ENCODE measurements around the gene TP73. TPM values are rescaled to one million over a fixed set of nuclear protein-coding genes. Genes with fewer than 3 reads are reported as not detected.

The TP73 gene
- polyA plus RNA-seq, 1 donor from 2014 or later = not detected

- no peaks in the 10 kb centered on the region for H3K27me3 ChIP-seq (ENCODE audit: insufficient read depth, low read depth, low read length)
- H3K36me3 ChIP-seq (ENCODE audit: insufficient read depth, low read length) = no peaks in the 10 kb centered on the region
- no peaks in the 10 kb centered on the region for H3K79me2 ChIP-seq (replicated peaks; ENCODE audit: insufficient read depth, low read length)
- H3K4me2 ChIP-seq (ENCODE audit: low read length) = no peak overlapping the region
- no peaks in the 10 kb centered on the region for H3F3A ChIP-seq (ENCODE audit: insufficient read depth, low read length, poor library complexity, severe bottlenecking)
- H3K4me3 ChIP-seq (ENCODE audit: low read length) = no peak overlapping the region
- no peak overlapping the region for H3K27ac ChIP-seq (ENCODE audit: low read length)
- H3K9me2 ChIP-seq (ENCODE audit: insufficient read depth, low read length) = no peaks in the 10 kb centered on the region
- no peak overlapping the region for H3K9ac ChIP-seq (ENCODE audit: low read length)
- H3K9me3 ChIP-seq (ENCODE audit: low read length) = no peaks in the 10 kb centered on the region
- no peaks in the 10 kb centered on the region for H4K20me1 ChIP-seq (ENCODE audit: insufficient read depth)
- TF ChIP-seq SMC3 (conservative IDR thresholded peaks at IDR 0.05; ENCODE audit: poor library complexity) = no peak
- no peak for TF ChIP-seq RAD21 (conservative IDR thresholded peaks at IDR 0.05)
- no peak for TF ChIP-seq MXI1 (conservative IDR thresholded peaks at IDR 0.05; ENCODE audit: poor library complexity, severe bottlenecking)
- no peak for TF ChIP-seq POLR2AphosphoS5 (IDR thresholded peaks at IDR 0.05)
- TF ChIP-seq EP300 (conservative IDR thresholded peaks at IDR 0.05; ENCODE audit: poor library complexity, severe bottlenecking) = no peak
- no peak for TF ChIP-seq EZH2 (IDR thresholded peaks at IDR 0.05; ENCODE audit: borderline replicate concordance, insufficient read depth, low read length, poor library complexity, severe bottlenecking)
- no peak overlapping the region for H2AFZ ChIP-seq (ENCODE audit: low read depth, low read length)
These were observed 124.8 kb downstream of the TP73 start for GRCh38 chr1:3777078-3777547.

DNA sequence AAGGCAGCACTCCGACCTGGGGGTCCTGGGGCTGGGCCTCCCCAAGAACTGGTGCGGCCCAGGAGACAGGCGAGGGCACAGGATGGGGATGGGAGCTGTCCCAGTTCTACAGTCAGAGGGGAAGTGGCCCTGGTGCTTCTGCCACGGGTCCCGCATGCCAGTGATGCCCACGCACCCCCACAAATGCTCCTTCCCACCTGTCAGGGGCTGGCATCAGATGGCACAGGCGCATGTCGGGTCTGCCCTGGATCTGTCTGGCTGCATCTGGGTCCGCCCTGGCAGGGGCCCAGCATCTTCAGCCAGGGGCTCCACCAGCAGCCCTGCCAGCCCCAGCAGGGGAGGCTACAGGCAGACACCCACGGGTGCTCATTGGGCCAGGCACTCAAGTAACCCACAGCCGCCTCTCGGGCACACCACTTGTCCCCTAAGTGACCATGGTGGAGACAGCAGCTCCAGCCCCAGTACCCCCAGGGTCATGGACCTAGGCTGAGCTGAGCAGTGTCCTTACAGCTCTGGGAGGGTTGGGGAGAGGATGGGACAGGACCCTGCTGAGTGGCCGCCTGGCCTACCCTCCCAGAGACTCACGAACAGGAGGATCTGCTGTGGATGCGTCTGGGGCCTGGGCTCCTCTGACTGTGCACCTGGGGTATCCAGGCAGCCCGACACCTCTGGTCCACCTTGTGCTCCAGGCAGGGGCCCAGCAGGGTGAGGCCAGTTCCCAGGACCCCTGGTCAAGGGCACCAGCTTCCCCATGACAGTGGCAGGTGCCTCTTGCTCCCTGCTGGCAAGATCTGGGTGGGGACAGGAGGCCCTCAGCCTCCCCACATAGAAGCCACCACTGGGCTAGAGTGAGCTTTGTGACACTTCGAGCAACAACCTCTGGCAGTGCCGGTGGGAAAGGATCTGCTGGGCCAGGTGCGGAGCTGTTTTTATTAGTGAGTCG lies 125.6 kb downstream of the TP73 start:
- Histone ChIP-seq H3F3A (ENCODE audit: insufficient read depth, low read length, poor library complexity, severe bottlenecking) (no peaks in the 10 kb centered on the region), H3K27ac (ENCODE audit: low read length) (no peak overlapping the region), H3K36me3 (ENCODE audit: insufficient read depth, low read length) (no peaks in the 10 kb centered on the region), H3K9me3 (ENCODE audit: low read length) (no peaks in the 10 kb centered on the region), H3K9me2 (ENCODE audit: insufficient read depth, low read length) (no peaks in the 10 kb centered on the region), H3K27me3 (ENCODE audit: insufficient read depth, low read depth, low read length) (no peaks in the 10 kb centered on the region), H4K20me1 (ENCODE audit: insufficient read depth) (no peaks in the 10 kb centered on the region), H3K79me2 (replicated peaks; ENCODE audit: insufficient read depth, low read length) (no peaks in the 10 kb centered on the region), H3K4me2 (ENCODE audit: low read length) (no peak overlapping the region), H3K4me3 (ENCODE audit: low read length) (no peak overlapping the region), H2AFZ (ENCODE audit: low read depth, low read length) (no peak overlapping the region), H3K9ac (ENCODE audit: low read length) (no peak overlapping the region)
- TF ChIP-seq EZH2 (IDR thresholded peaks at IDR 0.05; ENCODE audit: borderline replicate concordance, insufficient read depth, low read length, poor library complexity, severe bottlenecking) (no peak), CTCF (IDR thresholded peaks at IDR 0.05; ENCODE audit: poor library complexity, severe bottlenecking) (no peak), SMC3 (conservative IDR thresholded peaks at IDR 0.05; ENCODE audit: poor library complexity) (no peak)

- no peaks in the 10 kb centered on the region for H3K9me2 ChIP-seq (ENCODE audit: insufficient read depth, low read length)
- H3K27me3 ChIP-seq (ENCODE audit: insufficient read depth, low read depth, low read length) = no peaks in the 10 kb centered on the region
- no peak overlapping the region for H3K27ac ChIP-seq (ENCODE audit: low read length)
- H3F3A ChIP-seq (ENCODE audit: insufficient read depth, low read length, poor library complexity, severe bottlenecking) = no peaks in the 10 kb centered on the region
- H3K79me2 ChIP-seq (replicated peaks; ENCODE audit: insufficient read depth, low read length) = no peaks in the 10 kb centered on the region
- H3K9me3 ChIP-seq (ENCODE audit: low read length) = no peaks in the 10 kb centered on the region
- no peak overlapping the region for H3K9ac ChIP-seq (ENCODE audit: low read length)
- no peaks in the 10 kb centered on the region for H4K20me1 ChIP-seq (ENCODE audit: insufficient read depth)
- no peak overlapping the region for H3K4me2 ChIP-seq (ENCODE audit: low read length)
- no peaks in the 10 kb centered on the region for H3K36me3 ChIP-seq (ENCODE audit: insufficient read depth, low read length)
- no peak overlapping the region for H2AFZ ChIP-seq (ENCODE audit: low read depth, low read length)
- H3K4me3 ChIP-seq (ENCODE audit: low read length) = no peak overlapping the region
- no peak for TF ChIP-seq TAF1 (IDR thresholded peaks at IDR 0.05; ENCODE audit: low read depth)
- no peak for TF ChIP-seq SMC3 (conservative IDR thresholded peaks at IDR 0.05; ENCODE audit: poor library complexity)
- no peak for TF ChIP-seq EP300 (conservative IDR thresholded peaks at IDR 0.05; ENCODE audit: poor library complexity, severe bottlenecking)
- TF ChIP-seq CTCF (IDR thresholded peaks at IDR 0.05; ENCODE audit: poor library complexity, severe bottlenecking) = no peak
- TF ChIP-seq RAD21 (conservative IDR thresholded peaks at IDR 0.05) = no peak
- no peak for TF ChIP-seq POLR2AphosphoS5 (IDR thresholded peaks at IDR 0.05)
- TF ChIP-seq EZH2 (IDR thresholded peaks at IDR 0.05; ENCODE audit: borderline replicate concordance, insufficient read depth, low read length, poor library complexity, severe bottlenecking) = no peak
- TF ChIP-seq MXI1 (conservative IDR thresholded peaks at IDR 0.05; ENCODE audit: poor library complexity, severe bottlenecking) = no peak
- TF ChIP-seq, protein P1, sequence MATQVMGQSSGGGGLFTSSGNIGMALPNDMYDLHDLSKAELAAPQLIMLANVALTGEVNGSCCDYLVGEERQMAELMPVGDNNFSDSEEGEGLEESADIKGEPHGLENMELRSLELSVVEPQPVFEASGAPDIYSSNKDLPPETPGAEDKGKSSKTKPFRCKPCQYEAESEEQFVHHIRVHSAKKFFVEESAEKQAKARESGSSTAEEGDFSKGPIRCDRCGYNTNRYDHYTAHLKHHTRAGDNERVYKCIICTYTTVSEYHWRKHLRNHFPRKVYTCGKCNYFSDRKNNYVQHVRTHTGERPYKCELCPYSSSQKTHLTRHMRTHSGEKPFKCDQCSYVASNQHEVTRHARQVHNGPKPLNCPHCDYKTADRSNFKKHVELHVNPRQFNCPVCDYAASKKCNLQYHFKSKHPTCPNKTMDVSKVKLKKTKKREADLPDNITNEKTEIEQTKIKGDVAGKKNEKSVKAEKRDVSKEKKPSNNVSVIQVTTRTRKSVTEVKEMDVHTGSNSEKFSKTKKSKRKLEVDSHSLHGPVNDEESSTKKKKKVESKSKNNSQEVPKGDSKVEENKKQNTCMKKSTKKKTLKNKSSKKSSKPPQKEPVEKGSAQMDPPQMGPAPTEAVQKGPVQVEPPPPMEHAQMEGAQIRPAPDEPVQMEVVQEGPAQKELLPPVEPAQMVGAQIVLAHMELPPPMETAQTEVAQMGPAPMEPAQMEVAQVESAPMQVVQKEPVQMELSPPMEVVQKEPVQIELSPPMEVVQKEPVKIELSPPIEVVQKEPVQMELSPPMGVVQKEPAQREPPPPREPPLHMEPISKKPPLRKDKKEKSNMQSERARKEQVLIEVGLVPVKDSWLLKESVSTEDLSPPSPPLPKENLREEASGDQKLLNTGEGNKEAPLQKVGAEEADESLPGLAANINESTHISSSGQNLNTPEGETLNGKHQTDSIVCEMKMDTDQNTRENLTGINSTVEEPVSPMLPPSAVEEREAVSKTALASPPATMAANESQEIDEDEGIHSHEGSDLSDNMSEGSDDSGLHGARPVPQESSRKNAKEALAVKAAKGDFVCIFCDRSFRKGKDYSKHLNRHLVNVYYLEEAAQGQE (IDR thresholded peaks at IDR 0.05; ENCODE audit: borderline replicate concordance) = no peak
These were observed 126.4 kb downstream of the TP73 start for GRCh38 chr1:3778590-3779264.

Measured in neural cell (in vitro differentiated cells).